Measurements from ENCODE around the gene UBE2O.

DNA sequence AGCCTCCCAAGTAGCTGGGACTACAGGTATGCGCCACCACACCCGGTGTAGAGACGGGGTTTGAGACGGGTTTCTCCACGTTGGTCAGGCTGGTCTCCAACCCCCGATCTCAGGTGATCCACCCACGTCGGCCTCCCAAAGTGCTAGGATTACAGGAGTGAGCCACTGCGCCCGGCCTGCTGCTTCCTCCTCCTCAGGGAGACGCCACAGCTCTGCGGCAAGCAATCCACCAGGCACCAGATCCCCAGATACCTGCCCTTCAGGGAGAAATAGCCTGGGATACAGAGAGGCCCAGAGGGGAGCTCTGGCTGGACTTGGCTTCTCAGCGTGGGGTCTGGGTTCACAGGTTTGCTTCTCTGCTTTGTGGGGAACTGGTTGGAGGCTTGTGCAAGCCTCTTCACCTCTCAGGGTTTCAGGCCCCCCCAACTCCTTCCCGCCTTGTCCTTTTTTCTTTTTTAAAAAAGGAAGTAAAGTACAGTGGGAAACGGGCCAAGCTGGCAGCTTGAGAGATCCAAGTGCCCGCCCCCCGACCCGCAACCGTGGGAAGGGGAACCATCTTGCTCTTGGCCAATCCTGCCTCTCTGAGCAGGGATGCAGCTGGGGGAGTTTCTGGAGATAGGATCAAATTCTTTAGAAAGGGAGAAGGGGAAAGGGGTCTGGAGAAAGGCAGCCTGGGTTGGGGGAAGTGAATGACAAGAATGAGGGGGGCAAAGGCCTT, 71.2 kb downstream of the UBE2O start:
- TF ChIP-seq CTCF (IDR thresholded peaks at IDR 0.05), result no peak
- no peak for TF ChIP-seq POLR2A (IDR thresholded peaks at IDR 0.05)

Measured in lower leg skin (tissue), 3 donors.